Transverse colon (tissue), 3 donors: ENCODE results near the gene MTRF1.

ENCODE experiments used
- CTCF ChIP-seq, 5 experiments: fragments of 200-600 bp in 3 of 5; fragments of 450-650 bp in 2 of 5; sonication (generic) in 3 of 5; IDR thresholded peaks; 1 replicate in 2 of 5; 2 replicates in 3 of 5; pipeline ENCODE4 v1.5.1; 2016 to 2017; ENCODE audit warnings: antibody characterized with exemption in 5 of 5, inconsistent platforms in 3 of 5, mild to moderate bottlenecking in 2 of 5, moderate library complexity in 1 of 5
- POLR2A ChIP-seq: fragments of 450-650 bp; IDR thresholded peaks from one replicate; pipeline ENCODE4 v1.6.1; 2016; ENCODE audit warnings: antibody characterized with exemption, mild to moderate bottlenecking, moderate library complexity

GRCh38 chr13:41212881-41213280 lies 50.5 kb downstream of the MTRF1 start:
- TF ChIP-seq POLR2A (no peak), CTCF (IDR thresholded peaks at IDR 0.05) (no peak)
